Superior temporal gyrus (tissue), 1 donor: ENCODE measurements around the gene PDCD1LG2.
"Not testable (repeated sequence)": the region's sequence is repeated elsewhere in the genome, so short reads cannot be mapped to it uniquely, and the experiment has no call there.

ENCODE experiments used
- DNase-seq: peaks from one replicate; pipeline ENCODE4 v3.0.0-alpha.2; 2016; ENCODE audit errors: extremely low spot score

PDCD1LG2 gene

DNA sequence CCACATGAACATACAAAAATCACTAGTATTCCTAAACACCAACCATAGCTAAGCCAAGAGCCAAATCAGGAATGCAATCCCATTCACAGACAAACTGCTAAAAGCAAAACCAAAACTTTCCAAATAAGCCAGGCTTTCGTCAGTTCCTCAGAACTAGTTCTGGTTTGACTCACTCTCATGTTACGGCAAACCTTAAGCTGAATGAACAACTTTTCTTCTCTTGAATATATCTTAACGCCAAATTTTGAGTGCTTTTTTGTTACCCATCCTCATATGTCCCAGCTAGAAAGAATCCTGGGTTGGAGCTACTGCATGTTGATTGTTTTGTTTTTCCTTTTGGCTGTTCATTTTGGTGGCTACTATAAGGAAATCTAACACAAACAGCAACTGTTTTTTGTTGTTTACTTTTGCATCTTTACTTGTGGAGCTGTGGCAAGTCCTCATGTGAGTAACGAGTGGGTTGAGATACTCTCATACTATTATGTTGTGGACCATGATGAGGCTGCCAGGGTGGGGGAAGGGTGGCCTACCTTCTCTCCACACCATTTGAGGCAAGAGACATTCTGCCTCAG lies at the start of gene PDCD1LG2:
Gene PDCD1LG2 (plus strand): TSS at position 172 of the 572 bp plus-strand sequence. CDS start 12,016 bp downstream, outside the sequence.
- peak; percentile 43 for DNase-seq

GRCh38 chr9:5464831-5465330 lies 45.5 kb upstream of the PDCD1LG2 start:
- not testable (repeated sequence) for DNase-seq

GRCh38 chr9:5466005-5466404 lies 44.3 kb upstream of the PDCD1LG2 start:
- DNase-seq, result no peak

DNA sequence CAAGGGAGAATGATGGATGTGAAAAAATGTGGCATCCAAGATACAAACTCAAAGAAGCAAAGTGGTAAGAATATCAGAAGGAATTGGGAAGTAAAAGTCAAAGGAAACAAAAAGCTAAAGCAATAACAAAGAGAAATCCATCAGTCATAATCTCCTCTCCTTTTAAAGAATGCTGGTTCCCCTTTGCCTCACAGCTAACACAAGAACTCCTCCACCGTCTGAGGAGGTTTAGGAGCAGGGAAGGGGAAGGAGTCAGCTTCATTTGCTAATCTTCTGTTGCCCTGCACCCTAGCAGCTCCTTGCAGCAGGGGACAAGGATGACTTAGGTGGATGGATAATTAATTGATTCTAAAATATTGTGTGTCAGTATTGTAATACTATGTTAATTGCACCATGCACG lies 43.6 kb upstream of the PDCD1LG2 start:
- no peak for DNase-seq

DNA sequence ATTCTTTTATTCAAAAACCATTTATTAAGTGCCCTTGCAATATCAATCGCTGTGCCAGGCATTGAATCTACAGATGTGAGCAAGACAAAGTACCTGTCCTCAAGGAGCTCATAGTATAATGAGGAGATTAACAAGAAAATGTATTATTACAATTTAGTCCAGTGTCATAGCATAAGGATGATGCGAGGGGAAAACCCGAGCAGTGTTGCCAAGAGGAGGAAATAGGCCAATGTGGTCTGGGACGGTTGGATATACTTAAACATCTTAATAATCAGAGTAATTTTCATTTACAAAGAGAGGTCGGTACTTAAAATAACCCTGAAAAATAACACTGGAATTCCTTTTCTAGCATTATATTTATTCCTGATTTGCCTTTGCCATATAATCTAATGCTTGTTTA lies 41.5 kb upstream of the PDCD1LG2 start:
- no peak for DNase-seq

GRCh38 chr9:5470122-5470521 lies 40.2 kb upstream of the PDCD1LG2 start:
- no peak for DNase-seq

- DNase-seq, result no peak
These were observed 39.5 kb upstream of the PDCD1LG2 start for GRCh38 chr9:5470816-5471215.

- DNase-seq, result not testable (repeated sequence)
These were observed 34.7 kb upstream of the PDCD1LG2 start for GRCh38 chr9:5475611-5476010.

- no peak for DNase-seq
These were observed 32.1 kb upstream of the PDCD1LG2 start for GRCh38 chr9:5478206-5478605.

GRCh38 chr9:5479994-5480694 lies 30.2 kb upstream of the PDCD1LG2 start:
- DNase-seq, result no peak

- DNase-seq, result no peak
These were observed 29.4 kb upstream of the PDCD1LG2 start for GRCh38 chr9:5480919-5481318.

- DNase-seq, result no peak
These were observed 28.9 kb upstream of the PDCD1LG2 start for GRCh38 chr9:5481322-5482040.

DNA sequence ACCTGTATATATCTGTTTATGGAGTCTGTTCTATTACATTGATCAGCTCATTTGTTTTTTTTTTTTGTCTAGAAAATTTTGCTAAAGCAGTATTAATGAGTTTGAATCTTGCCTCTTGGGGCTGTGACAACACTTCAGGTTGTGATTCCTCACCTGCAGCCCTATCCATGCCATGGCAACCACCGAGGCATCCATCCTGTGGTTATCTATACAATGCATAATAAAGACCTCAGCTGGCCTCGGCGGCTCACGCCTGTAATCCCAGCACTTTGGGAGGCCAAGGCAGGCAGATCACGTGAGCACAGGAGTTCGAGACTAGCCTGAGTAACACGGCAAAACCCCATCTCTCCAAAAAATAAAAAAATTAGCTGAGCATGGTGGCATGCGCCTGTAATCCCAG lies 28.1 kb upstream of the PDCD1LG2 start:
- DNase-seq, result no peak

DNA sequence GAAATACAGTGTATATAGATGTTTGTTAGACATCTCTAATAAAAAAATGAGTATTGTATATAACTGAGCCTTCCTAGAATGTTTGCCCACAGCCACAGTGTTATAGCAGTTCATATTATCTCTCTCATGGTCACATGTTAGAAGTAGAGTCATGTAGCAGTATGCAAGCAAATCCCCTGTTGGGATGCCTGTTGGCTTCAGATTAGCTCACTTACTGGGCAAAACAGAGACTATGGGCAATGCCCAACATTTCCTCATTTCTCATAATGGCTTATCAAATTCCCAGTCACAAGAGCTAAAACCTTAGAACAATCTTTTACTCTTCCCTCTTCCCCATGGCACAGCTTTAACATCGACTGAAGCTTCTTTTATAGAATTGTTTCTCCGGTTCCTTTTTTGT lies 27.0 kb upstream of the PDCD1LG2 start:
- DNase-seq, result no peak

GRCh38 chr9:5485378-5486085 lies 24.8 kb upstream of the PDCD1LG2 start:
- no peak for DNase-seq

GRCh38 chr9:5486988-5487387 lies 23.3 kb upstream of the PDCD1LG2 start:
- no peak for DNase-seq

DNA sequence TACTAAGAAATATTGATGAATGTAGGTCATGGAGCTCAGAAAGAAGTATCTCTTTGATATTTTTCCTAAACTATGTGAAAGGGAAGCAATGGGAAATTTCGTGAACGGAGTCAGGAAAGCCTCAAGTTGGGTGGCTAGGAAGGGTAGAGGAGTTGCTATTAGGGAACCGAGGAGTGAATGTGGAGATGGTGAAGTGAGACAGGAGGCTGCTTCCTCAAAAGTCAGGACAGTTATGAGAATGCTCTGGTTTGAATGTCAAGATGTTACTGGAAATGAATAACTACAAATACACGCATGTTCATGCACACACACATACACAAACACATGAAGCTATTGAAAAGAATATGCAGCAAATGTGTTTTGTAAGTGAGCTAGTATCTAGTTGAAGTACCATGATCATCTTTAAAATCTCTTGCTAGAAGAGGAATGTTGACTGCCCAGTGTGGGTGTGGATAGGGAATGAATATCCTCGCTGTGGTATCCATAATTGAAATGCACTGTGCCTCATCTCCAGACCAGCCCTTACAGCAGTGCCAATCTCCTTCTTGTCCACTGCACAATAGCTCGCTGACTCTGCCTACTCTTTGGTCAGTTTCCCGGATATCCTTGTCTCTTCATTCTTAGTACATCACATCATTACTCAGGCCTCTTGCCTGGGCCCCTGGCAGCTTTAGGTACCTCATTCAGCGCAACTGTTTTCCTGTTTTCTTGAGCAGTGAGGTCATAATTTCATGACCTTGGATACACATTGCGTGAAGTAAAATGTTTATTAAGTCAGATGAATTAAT lies 21.9 kb upstream of the PDCD1LG2 start:
- no peak for DNase-seq

DNA sequence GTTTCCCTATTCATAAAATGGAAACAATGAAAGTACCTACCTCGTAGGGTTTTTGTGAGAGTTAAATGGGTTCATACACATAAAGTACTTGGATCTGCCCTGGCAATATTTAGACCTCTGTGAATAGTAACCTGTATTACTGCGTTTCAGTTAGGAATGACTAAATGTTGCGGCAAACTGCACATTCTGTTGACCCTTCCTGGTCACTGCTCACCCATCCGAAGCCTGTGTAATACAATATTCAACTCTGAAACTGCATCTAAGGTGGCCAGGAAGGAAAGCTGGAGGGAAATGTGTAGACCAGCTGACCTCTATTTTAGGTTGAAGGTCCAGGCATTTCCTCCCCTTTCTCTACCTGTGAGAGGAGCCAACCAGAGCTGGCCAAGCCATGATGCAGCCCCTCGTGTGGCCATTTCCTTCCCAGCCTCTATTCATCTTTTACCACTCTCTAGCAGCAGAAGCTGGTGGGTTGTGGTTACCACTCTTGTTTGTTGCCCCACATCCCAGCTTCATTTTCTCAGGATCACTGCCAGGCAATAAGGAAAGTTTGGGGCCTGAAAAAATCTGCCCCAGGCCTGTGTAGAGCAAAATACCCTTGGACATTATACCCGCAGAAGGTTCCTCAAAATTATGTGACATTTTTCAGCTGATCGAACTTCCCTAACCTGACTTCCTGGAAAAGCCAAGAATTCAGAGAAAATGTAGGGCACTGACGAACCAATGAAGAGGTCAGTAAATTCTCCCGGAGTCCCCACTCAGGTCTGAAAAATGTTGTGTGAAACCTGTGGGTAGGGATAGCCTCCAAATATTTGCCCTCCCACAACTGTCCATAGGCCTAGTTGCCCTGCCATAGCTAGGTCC lies 20.5 kb upstream of the PDCD1LG2 start:
- DNase-seq, result no peak

DNA sequence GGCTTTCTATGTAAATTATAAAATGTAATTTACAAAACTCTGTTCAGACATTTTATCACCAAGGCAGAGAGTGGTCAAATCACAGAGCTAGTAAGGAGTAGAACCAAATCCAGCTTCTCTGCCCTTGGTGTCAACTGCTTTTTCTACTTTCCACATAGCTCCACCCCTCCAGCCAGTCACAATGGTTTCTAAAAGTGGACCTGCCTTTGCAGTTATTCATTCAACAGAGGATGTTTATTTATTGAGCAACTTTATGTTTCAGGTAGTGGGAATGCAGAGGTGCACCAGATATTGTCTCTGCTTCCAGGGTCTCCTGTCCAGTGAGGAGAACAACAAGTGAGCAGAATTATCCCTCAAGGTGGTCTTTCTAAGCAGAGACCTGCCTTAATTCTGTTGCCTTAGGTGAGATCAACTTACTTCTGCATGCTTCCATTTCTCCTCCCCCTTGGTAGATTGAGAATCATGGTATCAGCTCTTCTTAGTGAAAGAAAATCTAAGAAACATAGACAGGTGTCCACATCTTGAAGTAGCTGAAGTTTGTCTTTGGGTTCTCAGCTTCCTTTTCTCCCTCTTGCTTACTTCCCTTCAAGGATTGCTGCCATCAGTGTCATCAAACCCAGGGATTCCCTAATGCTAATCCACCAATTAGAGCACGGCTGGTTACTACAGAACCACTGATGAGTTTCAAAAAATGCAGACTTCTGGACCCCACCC lies 17.2 kb upstream of the PDCD1LG2 start:
- DNase-seq, result no peak
